ENCODE data around the gene LXN.

DNA sequence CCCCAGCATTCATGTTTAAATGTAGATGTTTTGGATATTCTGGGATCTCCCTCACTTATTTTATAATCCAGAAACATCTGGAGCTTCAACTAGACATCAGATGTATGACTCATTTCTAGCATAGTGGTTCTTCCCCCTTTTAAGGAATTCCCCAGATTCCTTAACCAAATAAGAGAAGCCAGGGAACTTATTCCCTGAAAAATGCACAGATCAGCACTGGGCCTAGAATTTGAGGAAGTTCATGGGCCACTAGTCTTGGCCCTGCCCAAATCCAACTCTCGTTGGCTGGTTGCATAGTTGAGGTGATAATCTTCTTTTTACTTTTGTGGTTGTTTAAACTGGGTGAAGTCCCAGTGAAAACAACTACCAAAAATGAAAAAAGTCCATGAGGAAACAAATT lies 39.4 kb upstream of the LXN start:
- TF ChIP-seq POLR2A (IDR thresholded peaks at IDR 0.05; ENCODE audit: low read depth, low read length): no peak
- no peak for TF ChIP-seq PAX5 (IDR thresholded peaks at IDR 0.05; ENCODE audit: insufficient read depth, low read length, severe bottlenecking)
- no peak for TF ChIP-seq POLR2AphosphoS5 (IDR thresholded peaks at IDR 0.05; ENCODE audit: low read depth, low read length)
- no peak for TF ChIP-seq SPI1 (IDR thresholded peaks at IDR 0.05; ENCODE audit: low read depth, low read length)
- no peak for TF ChIP-seq TAF1 (IDR thresholded peaks at IDR 0.05; ENCODE audit: low read depth, low read length)
